GM18519 (cell line): ENCODE measurements around the gene TRAF3IP1.

Source experiments
- ATAC-seq: cut with Tn5 transposase; IDR thresholded peaks from one replicate; pipeline ENCODE4 v1.9.1; 2021; ENCODE audit warnings: mild to moderate bottlenecking, moderate library complexity; ENCODE audit not compliant: unreplicated experiment, low FRiP score

TRAF3IP1 gene

GRCh38 chr2:238287737-238288649, 32.3 kb upstream of the TRAF3IP1 start, which contains the start of gene PER2:
PER2 (minus strand) TSS chr2:238288610; CDS start chr2:238277936, 10,674 bp downstream.
- peak; percentile 17 for ATAC-seq

DNA sequence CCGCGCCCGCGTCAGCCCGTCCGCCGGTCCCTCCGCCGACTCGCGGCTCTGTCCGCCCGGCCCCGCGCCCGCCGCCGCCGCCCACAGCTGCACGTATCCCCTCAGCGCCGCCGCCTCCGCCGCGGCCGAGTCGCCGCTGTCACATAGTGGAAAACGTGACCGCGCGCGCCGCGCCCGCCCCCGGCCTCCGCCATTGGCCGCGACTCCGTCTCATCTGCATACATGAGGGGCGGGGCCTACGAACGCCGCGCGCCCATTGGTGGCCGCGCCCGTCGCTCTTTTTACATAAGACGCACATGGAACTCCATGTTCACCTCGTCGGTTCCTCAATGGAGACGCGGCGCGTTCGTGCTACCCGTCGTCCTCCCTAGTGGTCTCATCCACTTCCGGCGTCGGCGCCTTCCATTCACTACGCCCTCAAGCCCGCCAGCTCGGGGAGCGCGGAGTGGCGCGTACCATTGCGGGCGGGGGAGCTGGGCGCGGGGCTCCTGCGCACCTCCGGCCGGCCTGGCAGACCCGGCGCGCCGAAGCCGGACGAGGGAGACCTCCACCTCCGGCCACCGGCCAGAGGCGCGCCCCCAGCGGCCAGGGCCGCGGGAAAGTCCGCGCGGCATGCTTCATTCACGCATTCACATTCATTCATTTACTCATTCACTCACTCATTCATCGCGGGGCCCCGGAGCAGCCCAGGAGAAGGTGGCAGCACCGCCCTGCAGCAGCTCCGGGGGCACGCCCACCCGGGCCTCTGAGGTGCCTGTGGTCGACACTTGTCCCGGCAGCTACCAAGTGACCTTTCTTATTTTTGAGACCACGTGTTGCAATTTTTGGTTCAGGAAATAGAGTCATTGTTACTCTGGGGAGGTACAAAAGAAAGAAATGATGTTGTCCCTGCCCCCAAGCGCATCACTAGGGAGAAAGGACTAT, 31.4 kb upstream of the TRAF3IP1 start:
- ATAC-seq, result peak; percentile 87

GRCh38 chr2:238289574-238289973, 30.7 kb upstream of the TRAF3IP1 start:
- ATAC-seq, result no peak

DNA sequence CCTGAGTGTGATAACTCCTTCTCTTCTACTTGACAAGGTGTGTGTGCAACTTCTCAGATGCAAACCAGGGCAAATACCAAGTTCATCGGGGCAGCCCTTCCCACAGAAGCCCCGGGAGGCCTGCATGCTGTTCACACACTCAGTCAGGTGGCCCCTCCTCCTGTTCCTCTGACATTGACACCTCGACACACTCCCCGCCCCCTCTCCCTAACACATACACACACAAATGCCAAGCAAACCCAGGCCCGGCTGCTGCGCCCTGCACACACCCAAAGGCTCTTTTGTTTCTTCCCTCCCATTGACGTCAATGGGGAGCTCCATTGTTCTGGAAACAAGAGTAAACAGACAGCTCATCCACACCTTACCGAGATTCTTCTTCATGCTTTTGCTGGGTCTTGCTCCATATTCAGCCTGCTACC, 30.2 kb upstream of the TRAF3IP1 start:
- no peak for ATAC-seq

- ATAC-seq, result no peak
Observed at GRCh38 chr2:238290715-238291549, 29.4 kb upstream of the TRAF3IP1 start.

DNA sequence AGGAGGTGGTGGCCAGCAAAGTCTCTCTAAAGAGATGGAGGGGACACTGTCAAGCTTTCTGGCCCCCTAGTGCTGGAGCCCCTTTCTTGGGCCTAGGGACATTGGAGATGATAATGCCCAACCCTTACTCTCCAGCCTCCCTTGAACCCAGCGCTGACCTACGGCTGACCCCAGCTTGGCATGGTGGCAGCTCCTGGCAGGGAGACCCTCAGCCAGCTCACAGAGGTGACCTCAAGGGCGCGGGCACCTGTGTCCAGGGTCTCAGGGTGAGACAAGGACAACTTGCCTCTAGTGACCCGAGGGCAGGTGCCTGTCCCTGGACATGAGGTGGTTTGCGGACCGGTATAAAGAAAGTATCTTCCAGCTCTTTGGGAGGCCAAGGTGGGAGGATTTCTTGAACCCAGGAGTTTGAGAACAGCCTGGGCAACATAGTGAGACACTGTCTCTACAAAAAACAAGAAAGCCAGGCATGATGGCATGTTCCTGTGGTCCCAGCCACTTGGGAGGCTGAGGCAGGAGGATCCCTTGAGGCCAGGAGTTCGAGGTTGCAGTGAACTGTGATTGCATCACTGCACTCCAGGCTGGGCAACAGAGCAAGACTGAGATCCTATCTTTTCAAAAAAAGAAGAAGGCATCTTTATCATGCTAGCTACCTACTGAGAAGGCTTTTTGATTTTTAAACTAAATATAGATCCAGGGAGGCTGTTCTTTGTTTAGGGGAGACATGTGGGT, 28.6 kb upstream of the TRAF3IP1 start:
- ATAC-seq, result no peak

DNA sequence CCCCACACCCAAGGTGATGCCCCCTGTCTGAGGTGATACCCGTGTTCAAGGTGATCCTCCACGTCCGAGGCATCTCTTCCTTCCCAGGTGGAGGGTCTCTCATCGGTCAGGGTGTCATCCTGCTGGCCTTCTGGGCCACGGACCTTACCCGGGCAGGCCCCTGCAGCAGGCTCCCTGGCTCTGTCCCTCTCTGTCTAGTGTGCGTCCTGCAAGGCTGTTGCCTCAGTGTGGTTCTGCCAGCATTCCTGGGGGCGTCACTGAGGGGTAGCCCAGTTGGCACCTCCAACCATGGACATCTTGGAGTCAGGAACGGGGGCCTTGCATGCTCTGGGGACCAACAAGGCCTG, 26.3 kb upstream of the TRAF3IP1 start:
- no peak for ATAC-seq

GRCh38 chr2:238294393-238295143, 25.8 kb upstream of the TRAF3IP1 start:
- no peak for ATAC-seq

DNA sequence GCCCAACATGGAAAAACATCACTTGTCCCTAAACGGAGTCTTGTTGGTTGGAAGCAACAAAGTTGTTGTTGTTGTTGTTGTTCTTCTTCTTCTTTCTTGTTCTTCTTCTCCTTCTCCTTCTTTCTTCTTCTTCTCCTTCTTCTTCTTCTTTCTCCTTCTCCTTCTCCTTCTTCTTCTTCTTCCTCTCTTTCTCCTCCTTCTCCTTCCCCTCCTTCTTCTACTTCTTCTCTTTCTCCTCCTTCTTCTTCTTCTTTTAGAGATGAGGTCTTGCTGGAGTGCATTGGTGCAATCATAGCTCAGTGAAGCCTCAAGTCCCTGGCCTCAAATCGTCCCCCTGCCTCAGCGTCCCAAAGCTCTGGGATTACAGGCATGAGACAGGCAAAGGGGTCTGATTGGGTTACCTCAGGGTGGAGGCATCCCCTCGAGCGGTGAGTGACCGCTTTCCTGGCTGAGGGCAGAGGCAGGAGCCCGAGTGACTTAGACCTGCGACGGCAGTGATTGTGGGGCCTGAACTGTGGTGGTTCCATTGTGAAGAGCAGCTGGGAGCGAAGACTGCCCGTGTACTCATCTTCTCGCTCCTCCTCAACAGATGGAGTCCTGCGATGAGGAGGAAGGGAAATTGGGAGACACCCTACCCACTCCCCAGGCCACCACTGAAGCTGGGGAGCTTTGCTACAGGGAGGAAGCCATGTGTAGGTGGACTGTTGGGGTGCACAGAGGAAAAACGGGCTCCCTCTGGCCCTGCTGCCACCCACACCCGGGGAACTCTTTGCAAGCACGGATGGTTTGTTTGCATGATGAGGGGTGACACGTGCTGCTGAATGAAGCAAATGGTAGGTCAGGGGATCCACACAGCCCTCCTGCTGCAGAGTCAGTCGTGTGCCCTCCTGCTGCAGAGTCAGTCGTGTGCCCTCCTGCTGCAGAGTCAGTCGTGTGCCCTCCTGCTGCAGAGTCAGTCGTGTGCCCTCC, 24.9 kb upstream of the TRAF3IP1 start:
- ATAC-seq, result no peak

- no peak for ATAC-seq
Observed at GRCh38 chr2:238296638-238297457, 23.5 kb upstream of the TRAF3IP1 start.

DNA sequence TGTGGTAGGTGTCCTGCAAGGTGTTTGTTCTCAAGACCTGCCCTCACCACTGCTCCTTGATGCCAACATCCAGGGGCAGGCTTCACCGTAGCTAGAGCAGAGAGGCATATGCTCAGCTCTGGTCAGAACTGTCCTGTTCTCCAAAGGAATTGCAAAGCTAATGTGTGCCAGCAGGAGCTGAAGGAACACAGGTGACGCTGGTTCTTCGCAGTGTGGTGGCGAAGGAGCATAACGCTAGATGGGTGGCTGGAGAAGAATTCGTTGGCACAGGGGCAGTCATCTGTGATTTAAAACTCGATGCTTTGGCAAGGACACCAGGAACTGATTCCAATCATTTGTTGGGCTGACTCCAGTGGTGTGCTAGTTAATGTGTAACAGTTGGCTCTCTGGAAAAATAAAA, 20.5 kb upstream of the TRAF3IP1 start:
- ATAC-seq, result no peak

- no peak for ATAC-seq
Observed at GRCh38 chr2:238302087-238302486, 18.2 kb upstream of the TRAF3IP1 start.

DNA sequence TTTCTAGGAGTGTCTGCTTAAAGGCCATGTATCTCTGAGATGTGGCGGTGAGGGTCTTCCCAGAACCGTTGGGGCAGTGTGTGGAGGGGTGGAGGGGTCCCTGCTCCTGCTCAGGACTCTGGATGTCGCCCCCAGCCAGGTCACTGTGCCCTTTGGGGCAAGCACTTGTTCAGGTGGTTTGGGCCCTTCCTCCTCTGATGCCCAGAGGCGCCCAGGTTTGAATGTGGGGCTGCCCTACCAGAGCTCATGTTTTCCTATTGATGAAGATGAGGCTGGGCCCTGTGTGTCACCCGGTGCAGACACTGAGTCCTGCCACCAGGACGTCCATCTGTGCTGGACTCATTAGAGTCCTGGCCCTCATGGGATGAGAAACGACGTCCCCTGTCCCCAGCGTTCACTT, 17.6 kb upstream of the TRAF3IP1 start:
- ATAC-seq, result no peak

- no peak for ATAC-seq
Observed at GRCh38 chr2:238304116-238304515, 16.2 kb upstream of the TRAF3IP1 start.

DNA sequence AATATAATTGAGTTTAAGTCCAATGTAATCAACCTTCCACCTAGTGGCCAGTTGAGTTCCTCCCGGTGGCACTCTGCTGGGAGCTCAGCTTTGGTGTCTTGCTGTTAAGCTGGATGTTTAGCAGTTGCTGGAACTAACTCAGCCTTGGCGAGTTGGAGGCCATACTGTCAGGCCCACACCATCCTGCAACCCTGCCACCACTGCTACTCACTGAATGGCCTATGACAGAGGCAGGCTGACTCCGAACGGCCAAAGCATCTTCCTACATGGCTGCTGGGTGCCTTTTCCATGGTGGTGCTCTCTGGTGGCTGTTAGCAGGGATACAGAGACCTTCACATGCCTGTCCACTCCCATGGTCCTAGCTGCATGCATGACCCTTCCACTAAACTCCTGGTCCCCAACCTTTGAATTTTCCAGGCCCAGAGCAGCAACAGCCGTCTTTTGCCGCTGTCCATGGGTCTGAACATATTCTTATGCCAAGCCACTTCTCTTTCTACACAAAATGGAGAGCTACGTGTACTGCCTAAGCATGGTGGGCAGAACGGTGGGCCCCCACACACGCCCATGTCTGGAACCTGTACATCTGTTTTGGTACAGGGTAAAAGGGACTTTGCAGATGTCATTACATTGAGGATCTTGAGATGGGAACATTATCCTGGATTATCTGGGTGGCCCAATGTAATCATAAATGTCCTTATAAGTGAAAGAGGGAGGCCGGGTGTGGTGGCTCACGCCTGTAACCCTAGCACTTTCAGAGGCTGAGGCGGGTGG, 15.0 kb upstream of the TRAF3IP1 start:
- no peak for ATAC-seq

GRCh38 chr2:238305965-238306671, 14.2 kb upstream of the TRAF3IP1 start:
- ATAC-seq, result no peak
